Prostate gland (tissue), 2 donors: Measurements from ENCODE around the gene TH.

Source experiments
- CTCF ChIP-seq, 4 experiments: fragments of 200-600 bp in 2 of 4; fragments of 450-650 bp in 2 of 4; sonication (generic) in 2 of 4; IDR thresholded peaks; 1 replicate in 3 of 4; 2 replicates in 1 of 4; pipeline ENCODE4 v1.5.1; 2016 to 2019; ENCODE audit warnings: antibody characterized with exemption in 4 of 4, mild to moderate bottlenecking in 2 of 4, moderate library complexity in 2 of 4
- POLR2A ChIP-seq: fragments of 450-650 bp; IDR thresholded peaks from one replicate; pipeline ENCODE4 v1.6.1; 2016; ENCODE audit warnings: antibody characterized with exemption, mild to moderate bottlenecking
- POLR2AphosphoS5 ChIP-seq: sonication (generic); formaldehyde crosslinking; IDR thresholded peaks from one replicate; pipeline ENCODE4 v1.6.1; 2017; ENCODE audit warnings: antibody characterized with exemption

GRCh38 chr11:2156416-2157182, 15.0 kb downstream of the TH start:
- peak; percentile 8 for TF ChIP-seq POLR2AphosphoS5
- TF ChIP-seq CTCF (IDR thresholded peaks at IDR 0.05): peak; percentile 25 to 88 (median 79)
- no peak for TF ChIP-seq POLR2A
